Amniotic epithelial cell (primary cell): ENCODE measurements around the gene ME3.
"Not testable (repeated sequence)": the region's sequence is repeated elsewhere in the genome, so short reads cannot be mapped to it uniquely, and the experiment has no call there.

Experiments used
- DNase-seq: peaks from one replicate; pipeline ENCODE4 v3.0.0-alpha.2; 2010; ENCODE audit warnings: low read depth

The ME3 gene

DNA sequence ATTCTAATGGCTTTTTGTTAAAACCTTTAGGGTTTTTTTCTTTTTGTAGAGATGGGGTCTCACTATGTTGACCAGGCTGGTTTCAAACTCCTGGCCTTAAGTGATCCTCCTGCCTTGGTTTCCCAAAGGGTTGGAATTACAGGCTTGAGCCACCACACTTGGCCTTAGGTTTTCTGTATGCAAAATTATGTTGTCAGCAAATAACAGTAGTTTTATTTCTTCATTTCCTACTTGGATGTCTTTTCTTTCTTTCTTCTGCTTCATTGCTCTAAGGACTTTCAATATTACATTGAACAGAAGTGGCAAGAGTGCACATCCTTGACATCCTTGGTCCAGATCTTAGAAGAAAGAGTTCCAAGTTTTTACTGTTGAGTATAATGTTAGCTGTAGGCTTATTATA lies 245.0 kb downstream of the ME3 start:
- DNase-seq = no peak

GRCh38 chr11:86423488-86423887 lies 248.9 kb downstream of the ME3 start:
- peak; percentile 48 for DNase-seq

- no peak for DNase-seq
Observed at GRCh38 chr11:86422371-86422770, 250.0 kb downstream of the ME3 start.

GRCh38 chr11:86421946-86422345 lies 250.5 kb downstream of the ME3 start:
- DNase-seq = no peak

DNA sequence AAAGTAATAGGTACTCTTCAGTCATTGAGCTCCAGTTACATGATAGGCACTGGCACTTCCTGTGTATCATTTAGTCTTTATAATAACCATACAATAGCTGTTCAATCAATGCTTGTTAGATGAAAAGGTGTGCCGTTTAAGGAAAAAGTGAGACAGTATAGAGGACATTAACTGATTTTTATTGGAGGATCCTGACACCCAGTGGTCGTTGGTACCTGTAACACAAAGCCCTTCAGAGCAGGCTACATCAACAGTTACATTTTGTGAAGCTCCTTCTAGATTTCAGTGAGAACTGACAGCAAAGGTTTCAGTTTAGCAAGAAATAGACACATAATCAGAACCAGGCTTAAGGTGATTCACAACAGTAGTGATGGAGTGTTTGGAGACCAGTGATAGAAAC lies 253.5 kb downstream of the ME3 start:
- DNase-seq = no peak

- DNase-seq = no peak
Observed at GRCh38 chr11:86418513-86418912, 253.9 kb downstream of the ME3 start.

- DNase-seq = no peak
Observed at GRCh38 chr11:86418106-86418505, 254.3 kb downstream of the ME3 start.

DNA sequence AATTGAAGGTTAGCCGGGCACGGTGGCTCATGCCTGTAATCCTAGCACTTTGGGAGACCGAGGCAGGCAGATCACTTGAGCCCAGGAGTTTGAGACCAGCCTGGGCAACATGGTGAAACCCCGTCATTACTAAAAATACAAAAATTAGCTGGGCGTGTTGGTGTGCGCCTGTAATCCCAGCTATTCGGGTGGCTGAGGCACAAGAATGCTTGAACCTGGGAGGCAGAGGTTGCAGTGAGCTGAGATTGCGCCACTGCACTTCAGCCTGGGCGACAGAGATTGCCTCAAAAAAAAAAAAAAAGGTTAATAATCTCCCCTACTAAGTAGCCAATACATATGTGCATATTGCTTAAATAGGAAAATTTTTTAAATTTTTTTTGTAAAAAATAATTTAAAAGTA lies 255.5 kb downstream of the ME3 start:
- DNase-seq = not testable (repeated sequence)

DNA sequence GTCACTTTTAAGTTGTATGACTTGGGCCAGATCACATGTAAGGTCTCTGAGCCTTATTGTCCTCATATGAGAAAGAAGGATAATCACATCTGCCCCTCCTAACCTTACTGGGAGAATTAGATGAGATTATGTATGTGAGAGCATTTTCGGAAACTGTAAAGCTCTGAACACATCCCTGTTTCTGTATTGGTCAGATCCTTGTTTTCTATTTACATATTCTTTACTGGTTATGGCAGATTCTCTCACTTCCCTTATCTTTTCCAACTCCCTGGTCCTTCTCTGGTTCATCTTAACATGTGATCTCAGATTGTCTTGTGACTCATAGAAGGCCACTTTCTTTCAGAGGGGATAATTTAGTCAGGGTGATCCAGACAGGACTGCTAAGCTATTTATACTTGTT lies 255.9 kb downstream of the ME3 start:
- peak; percentile 40 for DNase-seq

GRCh38 chr11:86415026-86415425 lies 257.4 kb downstream of the ME3 start:
- no peak for DNase-seq

- no peak for DNase-seq
Observed at GRCh38 chr11:86414032-86414431, 258.4 kb downstream of the ME3 start.

- no peak for DNase-seq
Observed at GRCh38 chr11:86408845-86409244, 263.6 kb downstream of the ME3 start.

GRCh38 chr11:86403458-86403857 lies 269.0 kb downstream of the ME3 start:
- no peak for DNase-seq

GRCh38 chr11:86398106-86398505 lies 274.3 kb downstream of the ME3 start:
- DNase-seq = no peak

DNA sequence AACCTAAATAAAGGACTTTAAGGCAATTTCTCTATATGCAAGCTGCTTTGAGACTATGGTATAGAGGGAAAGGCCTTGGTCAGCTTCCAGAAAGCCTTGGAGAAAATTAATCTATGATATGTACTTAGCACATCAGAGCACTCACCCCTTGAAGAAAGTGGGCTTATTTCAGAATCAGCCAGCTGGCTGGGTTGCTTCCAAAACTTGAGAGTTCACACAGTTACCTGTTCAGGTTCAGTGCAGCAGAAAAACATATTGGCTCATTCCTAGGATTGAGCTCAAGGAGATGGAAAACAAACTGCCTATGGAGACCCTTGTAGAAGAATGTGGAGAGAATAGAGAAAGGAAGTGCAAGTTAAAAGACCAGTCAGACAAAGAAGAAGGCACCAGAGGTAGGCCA lies 275.1 kb downstream of the ME3 start:
- no peak for DNase-seq

- peak; percentile 65 for DNase-seq
Observed at GRCh38 chr11:86396396-86396795, 276.0 kb downstream of the ME3 start.

DNA sequence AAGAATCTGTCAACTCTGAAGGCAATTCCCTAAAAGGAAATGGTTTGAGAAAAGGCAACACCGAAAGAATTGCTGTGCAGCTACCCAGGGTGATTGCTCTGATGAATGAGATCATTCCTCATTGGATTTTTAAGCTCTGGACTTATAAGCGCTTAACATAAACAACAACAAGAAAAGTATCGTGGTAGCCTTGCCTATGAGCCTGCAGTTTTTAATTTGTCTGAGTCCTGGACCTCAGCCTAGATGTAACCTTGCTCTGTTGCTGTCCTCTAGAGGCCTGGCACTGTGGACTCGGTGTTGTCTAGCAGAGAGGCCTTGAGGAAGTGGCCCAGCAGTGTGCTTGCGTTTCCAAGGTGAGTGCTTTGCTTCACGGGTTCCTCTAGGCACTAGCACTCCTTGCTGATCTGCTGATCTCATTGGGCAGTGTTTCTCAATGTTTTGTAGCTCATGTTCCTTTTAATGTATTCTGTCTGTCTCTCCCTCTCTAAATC lies 277.3 kb downstream of the ME3 start:
- peak; percentile 67 for DNase-seq
